Measurements from ENCODE around the gene CCDC28A.

GRCh38 chr6:138726757-138727097 is 46.8 kb upstream of the CCDC28A start:
- no peak for TF ChIP-seq CTCF (IDR thresholded peaks at IDR 0.05)
- TF ChIP-seq POLR2A (IDR thresholded peaks at IDR 0.05): no peak
